ENCODE data around the gene LYPLAL1. TPM values are rescaled to one million over a fixed set of nuclear protein-coding genes. Genes with fewer than 3 reads are reported as not detected.

The LYPLAL1 gene
- total RNA-seq, 4 donors from 2014 or later = 20.1 to 75.9 (median 23.5) TPM

DNA sequence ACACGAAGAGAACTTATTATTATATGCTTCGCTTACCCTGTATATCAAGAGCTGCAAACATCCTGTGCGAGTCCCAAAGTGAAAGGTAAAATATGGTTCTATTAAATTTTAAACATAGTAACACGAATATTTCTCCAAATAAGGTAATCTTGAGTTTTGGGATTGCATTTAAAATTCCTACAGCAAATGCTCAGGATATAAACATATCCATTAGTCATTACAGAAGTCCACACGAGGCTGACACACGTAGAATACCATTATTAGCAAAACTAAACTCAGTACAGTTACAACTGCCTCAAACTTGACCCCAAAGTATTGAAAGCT is 282 bp upstream of the LYPLAL1 start:
- DNase-seq = no peak
- no peaks in the 10 kb centered on the region for H3K9me3 ChIP-seq
- H3K36me3 ChIP-seq = no peaks in the 10 kb centered on the region
- peak overlapping the region; percentile 69 to 77 (median 72) for H3K4me3 ChIP-seq
- peak overlapping the region; percentile 84 to 89 (median 87) for H3K27ac ChIP-seq
- H3K4me1 ChIP-seq = peaks cover 0 to 12% (median 0%) of the 10 kb centered on the region in 4 donors
- H3K27me3 ChIP-seq = no peaks in the 10 kb centered on the region
- no peak for TF ChIP-seq POLR2A (IDR thresholded peaks at IDR 0.05)
- TF ChIP-seq, protein P1, sequence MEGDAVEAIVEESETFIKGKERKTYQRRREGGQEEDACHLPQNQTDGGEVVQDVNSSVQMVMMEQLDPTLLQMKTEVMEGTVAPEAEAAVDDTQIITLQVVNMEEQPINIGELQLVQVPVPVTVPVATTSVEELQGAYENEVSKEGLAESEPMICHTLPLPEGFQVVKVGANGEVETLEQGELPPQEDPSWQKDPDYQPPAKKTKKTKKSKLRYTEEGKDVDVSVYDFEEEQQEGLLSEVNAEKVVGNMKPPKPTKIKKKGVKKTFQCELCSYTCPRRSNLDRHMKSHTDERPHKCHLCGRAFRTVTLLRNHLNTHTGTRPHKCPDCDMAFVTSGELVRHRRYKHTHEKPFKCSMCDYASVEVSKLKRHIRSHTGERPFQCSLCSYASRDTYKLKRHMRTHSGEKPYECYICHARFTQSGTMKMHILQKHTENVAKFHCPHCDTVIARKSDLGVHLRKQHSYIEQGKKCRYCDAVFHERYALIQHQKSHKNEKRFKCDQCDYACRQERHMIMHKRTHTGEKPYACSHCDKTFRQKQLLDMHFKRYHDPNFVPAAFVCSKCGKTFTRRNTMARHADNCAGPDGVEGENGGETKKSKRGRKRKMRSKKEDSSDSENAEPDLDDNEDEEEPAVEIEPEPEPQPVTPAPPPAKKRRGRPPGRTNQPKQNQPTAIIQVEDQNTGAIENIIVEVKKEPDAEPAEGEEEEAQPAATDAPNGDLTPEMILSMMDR (IDR thresholded peaks at IDR 0.05) = no peak

DNA sequence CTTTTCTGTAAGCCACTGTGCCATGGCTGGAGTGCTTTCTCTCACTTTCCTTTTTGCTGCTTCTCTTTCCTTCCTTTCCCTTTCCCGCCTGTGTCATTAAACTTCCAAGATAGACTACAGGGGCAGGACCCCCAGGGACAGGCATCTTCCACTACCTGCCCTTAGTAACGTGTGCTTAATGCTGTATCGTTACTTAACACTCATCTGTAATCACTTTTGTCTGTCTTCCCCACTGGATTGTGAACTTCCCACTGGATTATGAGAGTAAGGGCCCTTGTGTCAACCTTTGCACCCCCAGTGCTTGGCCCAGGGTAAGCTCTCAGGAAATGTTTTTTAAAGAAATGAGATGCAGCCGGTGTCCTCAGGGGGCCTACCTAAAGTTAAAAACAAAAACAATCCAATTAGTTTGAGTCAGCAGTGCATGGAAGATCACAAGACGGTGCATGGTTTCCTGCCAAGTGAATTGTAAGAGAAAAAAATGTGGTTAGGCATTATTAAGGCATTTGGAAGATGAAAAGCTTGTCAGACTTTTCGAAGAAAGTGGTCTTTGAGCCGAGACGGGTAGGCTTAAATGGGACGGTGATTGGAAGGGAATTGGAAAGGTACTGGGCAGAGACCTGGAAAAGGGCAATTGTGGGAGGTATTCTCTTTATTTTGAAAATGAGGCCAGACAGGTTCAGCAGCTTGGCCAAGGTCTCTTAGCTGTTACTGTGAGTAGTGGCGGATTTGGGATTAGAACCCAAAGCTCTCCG is 958 bp downstream of the LYPLAL1 start:
- no peak for TF ChIP-seq POLR2A (IDR thresholded peaks at IDR 0.05)
- TF ChIP-seq, protein P1 (IDR thresholded peaks at IDR 0.05) = no peak
- Histone ChIP-seq H3K4me1 (peaks cover 0 to 12% (median 0%) of the 10 kb centered on the region in 4 donors), H3K4me3 (peak overlapping the region; percentile 69 to 77 (median 72)), H3K36me3 (no peaks in the 10 kb centered on the region), H3K27me3 (no peaks in the 10 kb centered on the region), H3K27ac (peak overlapping the region; percentile 84 to 89 (median 87)), H3K9me3 (no peaks in the 10 kb centered on the region)
- peak in 2 of 3 donors; percentile 40 to 52 for DNase-seq

DNA sequence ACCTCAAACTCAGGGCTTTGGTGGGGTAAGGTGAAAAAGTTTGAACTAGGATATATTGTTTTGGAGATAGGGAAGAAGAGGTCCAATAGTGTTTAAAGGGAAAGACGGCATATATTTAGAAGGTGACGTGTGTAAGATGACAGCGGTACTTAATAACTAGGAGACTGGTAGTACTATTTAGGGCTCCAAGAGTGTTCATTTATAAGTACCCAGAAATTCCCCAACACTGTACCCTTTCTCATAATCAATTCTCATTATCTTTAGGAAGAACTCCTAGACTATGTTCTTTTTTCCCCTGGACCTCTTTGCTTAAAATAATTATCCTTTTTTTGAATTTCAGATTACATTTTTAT is 1.5 kb downstream of the LYPLAL1 start:
- no peaks in the 10 kb centered on the region for H3K9me3 ChIP-seq
- H3K27me3 ChIP-seq = no peaks in the 10 kb centered on the region
- no peak for DNase-seq
- H3K4me1 ChIP-seq = peaks cover 0 to 12% (median 0%) of the 10 kb centered on the region in 4 donors
- TF ChIP-seq POLR2A (IDR thresholded peaks at IDR 0.05) = no peak
- TF ChIP-seq, protein P1 (IDR thresholded peaks at IDR 0.05) = no peak
- peaks cover 0 to 4% (median 0%) of the 10 kb centered on the region in 3 donors for H3K36me3 ChIP-seq
- peak overlapping the region; percentile 69 to 77 (median 72) for H3K4me3 ChIP-seq
- peak overlapping the region in 3 of 4 donors; percentile 85 to 89 (median 89) for H3K27ac ChIP-seq

DNA sequence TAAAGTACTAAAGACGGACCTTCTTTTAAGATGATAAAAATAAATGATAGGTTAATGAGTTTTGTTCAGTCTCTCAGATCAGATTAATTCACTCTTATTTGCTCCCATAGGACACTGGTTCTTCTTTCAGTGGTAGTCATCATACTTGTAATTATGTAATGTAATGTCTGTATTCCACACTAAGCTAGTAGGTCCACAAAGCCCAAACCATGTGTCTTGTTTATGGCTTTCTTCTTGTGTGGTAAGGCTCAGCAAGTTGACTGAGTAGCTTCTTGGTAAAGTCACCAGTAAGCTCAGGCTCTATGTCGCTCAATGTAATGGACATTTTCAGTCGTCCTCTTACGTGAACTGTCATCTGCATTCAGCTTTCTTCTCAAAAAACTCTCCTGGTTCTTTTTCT is 2.5 kb downstream of the LYPLAL1 start:
- Histone ChIP-seq H3K9me3 (no peaks in the 10 kb centered on the region), H3K4me3 (no peak overlapping the region), H3K27ac (no peak overlapping the region), H3K4me1 (peaks cover 0 to 12% (median 0%) of the 10 kb centered on the region in 4 donors), H3K27me3 (no peaks in the 10 kb centered on the region), H3K36me3 (peaks cover 0 to 4% (median 0%) of the 10 kb centered on the region in 3 donors)
- no peak for TF ChIP-seq POLR2A (IDR thresholded peaks at IDR 0.05)
- TF ChIP-seq, protein P1 (IDR thresholded peaks at IDR 0.05) = no peak
- no peak for DNase-seq

DNA sequence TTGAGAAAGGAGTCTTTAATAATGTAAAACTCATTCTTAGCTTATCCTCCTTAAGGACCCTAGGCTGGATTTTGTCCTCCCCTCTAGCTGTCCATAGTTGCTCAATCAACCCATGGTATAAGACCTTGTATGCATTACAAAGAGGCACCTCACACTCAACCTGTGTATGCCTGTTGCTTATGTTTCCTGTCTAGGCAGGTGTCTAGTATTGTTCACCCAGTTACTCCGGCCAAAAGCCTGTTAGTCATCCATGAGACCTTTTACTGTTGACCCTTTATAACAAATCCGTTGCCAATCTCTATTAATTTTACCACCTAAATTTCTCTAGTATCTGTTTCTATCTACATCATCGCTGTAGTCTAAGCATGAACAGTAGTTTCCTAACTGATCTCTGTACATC is 3.7 kb downstream of the LYPLAL1 start:
- TF ChIP-seq, protein P1 (IDR thresholded peaks at IDR 0.05) = no peak
- TF ChIP-seq POLR2A (IDR thresholded peaks at IDR 0.05) = no peak

More for the DNA sequence above, 3.7 kb downstream of the LYPLAL1 start:
- Histone ChIP-seq H3K27me3 (no peaks in the 10 kb centered on the region), H3K36me3 (peaks cover 0 to 4% (median 0%) of the 10 kb centered on the region in 3 donors), H3K4me3 (no peak overlapping the region), H3K9me3 (no peaks in the 10 kb centered on the region), H3K27ac (no peak overlapping the region), H3K4me1 (peaks cover 0 to 12% (median 0%) of the 10 kb centered on the region in 4 donors)
- DNase-seq = no peak
